CD14-positive monocyte (primary cell): ENCODE results near the gene FNDC3B. TPM values are rescaled to one million over a fixed set of nuclear protein-coding genes. Genes with fewer than 3 reads are reported as not detected.
A peak's percentile ranks its signal among the peaks of the same experiment; 100 is the strongest.

Experiments
- DNase-seq, 3 donors: peaks; one replicate each; pipeline ENCODE4 v3.0.0-alpha.2; 2011 to 2022
- H2AFZ ChIP-seq: 2 replicates; pipeline ENCODE4 v1.6.0; 2012; ENCODE audit warnings: mild to moderate bottlenecking, low read depth, low read length, inconsistent platforms; ENCODE audit not compliant: insufficient read depth, poor library complexity, severe bottlenecking
- H3K27ac ChIP-seq, 2 donors: 1 replicate in 1 of 2; 2 replicates in 1 of 2; pipeline ENCODE4 v1.5.1; 2012 to 2013; ENCODE audit warnings: low read length in 2 of 2, control low read depth in 1 of 2, inconsistent platforms in 1 of 2, low read depth in 1 of 2, mild to moderate bottlenecking in 1 of 2
- H3K27me3 ChIP-seq, 2 donors: one replicate each; pipeline versions ENCODE4 v1.6.0 to v1.6.1; 2011 to 2013; ENCODE audit warnings: low read length in 2 of 2; ENCODE audit not compliant: control insufficient read depth in 2 of 2, insufficient read depth in 2 of 2
- H3K36me3 ChIP-seq, 2 donors: replicated peaks in 1 of 2; 1 replicate in 1 of 2; 2 replicates in 1 of 2; pipeline versions ENCODE4 v1.5.1 to v1.6.1; 2012 to 2013; ENCODE audit warnings: low read length in 2 of 2, control low read depth in 1 of 2, inconsistent platforms in 1 of 2, mild to moderate bottlenecking in 1 of 2; ENCODE audit not compliant: insufficient read depth in 2 of 2, control insufficient read depth in 1 of 2
- H3K4me1 ChIP-seq, 2 donors: 1 replicate in 1 of 2; 2 replicates in 1 of 2; pipeline versions ENCODE4 v1.5.1 to v1.6.1; 2012 to 2013; ENCODE audit warnings: low read length in 2 of 2, control low read depth in 1 of 2, inconsistent platforms in 1 of 2, mild to moderate bottlenecking in 1 of 2, moderate library complexity in 1 of 2; ENCODE audit not compliant: insufficient read depth in 2 of 2, control insufficient read depth in 1 of 2
- H3K4me2 ChIP-seq: replicated peaks from 2 replicates; pipeline ENCODE3; 2012; ENCODE audit warnings: low read length, moderate library complexity, mild to moderate bottlenecking; ENCODE audit not compliant: poor library complexity, severe bottlenecking; ENCODE audit errors: extremely low read depth
- H3K4me3 ChIP-seq, 3 experiments: fragments of 200-600 bp in 1 of 3; sonication (generic) in 1 of 3; replicated peaks in 1 of 3; 1 replicate in 2 of 3; 2 replicates in 1 of 3; pipeline ENCODE4 v1.5.1; 2011 to 2013; ENCODE audit warnings: low read length in 3 of 3, mild to moderate bottlenecking in 3 of 3, control low read depth in 2 of 3, low read depth in 2 of 3, inconsistent platforms in 1 of 3, moderate library complexity in 1 of 3
- H3K79me2 ChIP-seq: 2 replicates; pipeline ENCODE4 v1.6.0; 2012; ENCODE audit warnings: mild to moderate bottlenecking, control low read depth, inconsistent platforms, low read length, moderate library complexity; ENCODE audit not compliant: insufficient read depth
- H3K9ac ChIP-seq: 2 replicates; pipeline ENCODE4 v1.6.0; 2017; ENCODE audit warnings: low read length, mild to moderate bottlenecking; ENCODE audit not compliant: insufficient read depth, poor library complexity, severe bottlenecking
- H3K9me3 ChIP-seq, 2 donors: replicated peaks in 1 of 2; 1 replicate in 1 of 2; 2 replicates in 1 of 2; pipeline versions ENCODE4 v1.5.1 to v1.6.1; 2012 to 2013; ENCODE audit warnings: low read length in 2 of 2, control low read depth in 1 of 2; ENCODE audit not compliant: control insufficient read depth in 1 of 2, insufficient read depth in 1 of 2
- H4K20me1 ChIP-seq: 2 replicates; pipeline ENCODE4 v1.6.0; 2012; ENCODE audit warnings: mild to moderate bottlenecking, low read length, control low read depth, moderate library complexity; ENCODE audit not compliant: insufficient read depth
- H3K27ac Mint-ChIP-seq, 7 donors: one replicate each; pipeline ENCODE4 v1.8.0; 2020; ENCODE audit warnings: mild to moderate bottlenecking in 7 of 7, mixed read lengths in 7 of 7, moderate library complexity in 6 of 7, inconsistent platforms in 2 of 7
- H3K27me3 Mint-ChIP-seq, 3 donors: one replicate each; pipeline ENCODE4 v1.8.0; 2021 to 2022; ENCODE audit warnings: low read depth in 3 of 3, mild to moderate bottlenecking in 3 of 3, mixed read lengths in 3 of 3, moderate library complexity in 3 of 3, inconsistent platforms in 1 of 3
- H3K36me3 Mint-ChIP-seq, 2 donors: one replicate each; pipeline ENCODE4 v1.8.0; 2020; ENCODE audit warnings: mixed read lengths in 2 of 2, inconsistent platforms in 1 of 2, mild to moderate bottlenecking in 1 of 2
- H3K4me1 Mint-ChIP-seq: one replicate; pipeline ENCODE4 v1.8.0; 2020; ENCODE audit warnings: mild to moderate bottlenecking, mixed read lengths
- H3K4me3 Mint-ChIP-seq, 2 donors: one replicate each; pipeline ENCODE4 v1.8.0; 2020; ENCODE audit warnings: mild to moderate bottlenecking in 2 of 2, mixed read lengths in 2 of 2, moderate library complexity in 1 of 2
- H3K9me3 Mint-ChIP-seq, 7 donors: one replicate each; pipeline ENCODE4 v1.8.0; 2020 to 2022; ENCODE audit warnings: mixed read lengths in 7 of 7, mild to moderate bottlenecking in 6 of 7, moderate library complexity in 6 of 7, inconsistent platforms in 2 of 7
- WGBS: methylation state at CpG from one replicate; pipeline ENCODE4 v1.1.5; 2013; ENCODE audit warnings: missing lambda C conversion rate; ENCODE audit not compliant: insufficient coverage; 5-methylcytosine and 5-hydroxymethylcytosine counted together
- intact Hi-C, 2 donors: fragments of 100-400 bp; cut with micrococcal nuclease; formaldehyde crosslinking; loops; one replicate each; pipeline versions ENCODE4 v1.15.0 to v1.15.1; 2023
- polyA plus RNA-seq, 3 donors: library from polyadenylated mRNA; depleted of rRNA in 1 of 3; unstranded in 2 of 3; stranded (reverse) in 1 of 3; fragments of 300-500 nt in 2 of 3; fragments of >200 nt in 1 of 3; fragmentation: Illumina TruSeq in 2 of 3; gene quantifications; 1 replicate in 2 of 3; 2 replicates in 1 of 3; pipeline ENCODE4 v1.2.3, GENCODE V29; 2012 to 2021
- TF ChIP-seq, protein P1 (sequence below): fragments of 200-600 bp; IDR thresholded peaks from one replicate; pipeline ENCODE4 v1.8.0; 2022; ENCODE audit warnings: antibody characterized with exemption, mild to moderate bottlenecking

Gene FNDC3B
- polyA plus RNA-seq, 3 donors = 19.6 to 36.1 (median 25.7) TPM

DNA sequence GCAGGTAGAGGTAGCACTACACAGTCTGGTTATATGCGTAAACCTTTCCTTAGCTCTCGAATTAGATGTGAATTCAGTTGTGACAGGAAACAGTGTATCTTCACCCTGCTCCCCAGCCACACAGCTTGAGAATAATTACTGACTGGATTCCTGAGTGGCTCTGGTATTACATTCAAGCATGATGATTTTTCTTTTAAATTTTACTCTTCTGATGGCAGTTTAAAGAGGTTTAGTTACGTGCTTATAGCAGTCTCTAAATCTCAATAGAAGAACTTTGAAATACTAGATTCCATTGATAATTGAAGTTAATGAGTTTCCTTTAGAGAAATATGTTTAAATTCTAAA lies 98.8 kb downstream of the FNDC3B start:
- Mint-ChIP-seq H3K27ac (peak overlapping the region; percentile 93 to 98 (median 97)), H3K4me1 (peaks cover 94% of the 10 kb centered on the region), H3K27me3 (no peaks in the 10 kb centered on the region), H3K4me3 (no peak overlapping the region), H3K9me3 (no peaks in the 10 kb centered on the region), H3K36me3 (peaks cover 30 to 44% of the 10 kb centered on the region in 2 donors)
- no peak overlapping the region for H3K9ac ChIP-seq
- H2AFZ ChIP-seq = no peak overlapping the region
- TF ChIP-seq, protein P1, sequence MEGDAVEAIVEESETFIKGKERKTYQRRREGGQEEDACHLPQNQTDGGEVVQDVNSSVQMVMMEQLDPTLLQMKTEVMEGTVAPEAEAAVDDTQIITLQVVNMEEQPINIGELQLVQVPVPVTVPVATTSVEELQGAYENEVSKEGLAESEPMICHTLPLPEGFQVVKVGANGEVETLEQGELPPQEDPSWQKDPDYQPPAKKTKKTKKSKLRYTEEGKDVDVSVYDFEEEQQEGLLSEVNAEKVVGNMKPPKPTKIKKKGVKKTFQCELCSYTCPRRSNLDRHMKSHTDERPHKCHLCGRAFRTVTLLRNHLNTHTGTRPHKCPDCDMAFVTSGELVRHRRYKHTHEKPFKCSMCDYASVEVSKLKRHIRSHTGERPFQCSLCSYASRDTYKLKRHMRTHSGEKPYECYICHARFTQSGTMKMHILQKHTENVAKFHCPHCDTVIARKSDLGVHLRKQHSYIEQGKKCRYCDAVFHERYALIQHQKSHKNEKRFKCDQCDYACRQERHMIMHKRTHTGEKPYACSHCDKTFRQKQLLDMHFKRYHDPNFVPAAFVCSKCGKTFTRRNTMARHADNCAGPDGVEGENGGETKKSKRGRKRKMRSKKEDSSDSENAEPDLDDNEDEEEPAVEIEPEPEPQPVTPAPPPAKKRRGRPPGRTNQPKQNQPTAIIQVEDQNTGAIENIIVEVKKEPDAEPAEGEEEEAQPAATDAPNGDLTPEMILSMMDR = no peak
- WGBS = no CpG with 5 or more reads among the region's 3 CpGs
- peak overlapping the region in 1 of 2 donors; percentile 100 for H3K27ac ChIP-seq
- intact Hi-C loops = no loop called here
- H3K4me2 ChIP-seq = peak overlapping the region; percentile 1
- no peaks in the 10 kb centered on the region for H3K9me3 ChIP-seq
- peaks cover 91 to 100% of the 10 kb centered on the region in 2 donors for H3K4me1 ChIP-seq
- H3K79me2 ChIP-seq = peaks cover 97% of the 10 kb centered on the region
- DNase-seq = no peak
- no peaks in the 10 kb centered on the region for H3K27me3 ChIP-seq
- no peaks in the 10 kb centered on the region for H3K36me3 ChIP-seq
- H4K20me1 ChIP-seq = no peaks in the 10 kb centered on the region
- no peak overlapping the region for H3K4me3 ChIP-seq

DNA sequence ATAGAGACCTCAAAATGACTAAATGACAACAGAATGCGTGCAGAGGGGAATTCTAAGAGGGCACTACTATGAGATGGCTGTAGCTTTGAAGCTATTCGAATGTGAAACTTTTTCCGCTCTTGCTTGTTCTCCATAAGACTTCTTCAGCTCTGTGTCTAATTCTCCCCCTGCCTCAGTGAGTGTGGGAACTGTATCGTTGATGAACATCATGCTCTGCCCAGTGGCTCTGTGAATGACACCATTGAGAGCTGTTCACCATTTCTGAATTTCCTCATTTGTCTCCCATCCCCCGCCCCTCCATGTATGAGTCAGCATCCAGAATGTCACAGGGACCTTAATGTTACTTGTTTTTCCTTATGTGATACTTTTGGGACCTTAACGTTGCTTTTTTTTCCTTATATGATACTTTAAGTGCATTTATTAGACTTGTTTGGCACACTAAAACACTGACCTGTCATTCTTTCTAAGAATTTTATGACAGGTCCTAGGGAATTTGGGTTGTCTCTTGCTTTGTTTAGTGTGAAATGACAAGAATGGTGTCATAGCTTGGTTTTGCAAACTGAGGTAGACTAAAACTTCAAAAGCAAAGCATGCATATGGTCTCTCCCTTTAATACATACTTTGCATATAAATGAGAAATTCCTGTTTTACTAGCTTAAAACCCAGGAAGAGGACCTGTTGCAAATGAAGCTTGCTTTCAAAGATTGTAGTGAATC lies 99.6 kb downstream of the FNDC3B start:
- Histone ChIP-seq H3K4me3 (peak overlapping the region in 1 of 3 experiments; percentile 21), H2AFZ (no peak overlapping the region), H3K4me1 (peaks cover 86 to 94% of the 10 kb centered on the region in 2 donors), H3K79me2 (peaks cover 96% of the 10 kb centered on the region), H3K36me3 (no peaks in the 10 kb centered on the region), H4K20me1 (no peaks in the 10 kb centered on the region), H3K27ac (peak overlapping the region in 1 of 2 donors; percentile 100), H3K9me3 (no peaks in the 10 kb centered on the region), H3K9ac (peak overlapping the region; percentile 42), H3K4me2 (peak overlapping the region; percentile 33), H3K27me3 (no peaks in the 10 kb centered on the region)
- 0% methylated on average over 1 of the region's 6 CpGs for WGBS
- H3K27ac Mint-ChIP-seq = peak overlapping the region; percentile 93 to 98 (median 97)
- H3K9me3 Mint-ChIP-seq = no peaks in the 10 kb centered on the region
- no peaks in the 10 kb centered on the region for H3K27me3 Mint-ChIP-seq
- H3K4me1 Mint-ChIP-seq = peaks cover 89% of the 10 kb centered on the region
- peak overlapping the region in 1 of 2 donors; percentile 36 for H3K4me3 Mint-ChIP-seq
- TF ChIP-seq, protein P1 = no peak
- intact Hi-C loops = no loop called here
- peak; percentile 82 to 93 (median 92) for DNase-seq
- H3K36me3 Mint-ChIP-seq = peaks cover 23 to 39% of the 10 kb centered on the region in 2 donors
